GM21423 (cell line): ENCODE results near the gene PARVG.

Source experiments
- ATAC-seq: cut with Tn5 transposase; IDR thresholded peaks from one replicate; pipeline ENCODE4 v1.9.1; 2021; ENCODE audit warnings: mild to moderate bottlenecking, moderate library complexity; ENCODE audit not compliant: unreplicated experiment

The PARVG gene

GRCh38 chr22:44210722-44211121 lies 30.0 kb downstream of the PARVG start:
- no peak for ATAC-seq

- ATAC-seq: no peak
Observed at GRCh38 chr22:44211256-44211945, 30.7 kb downstream of the PARVG start.

- no peak for ATAC-seq
Observed at GRCh38 chr22:44211946-44212930, 31.5 kb downstream of the PARVG start.

GRCh38 chr22:44212936-44213335 lies 32.2 kb downstream of the PARVG start:
- no peak for ATAC-seq

GRCh38 chr22:44213489-44214043 lies 32.8 kb downstream of the PARVG start:
- ATAC-seq: no peak

- no peak for ATAC-seq
Observed at GRCh38 chr22:44214187-44214586, 33.5 kb downstream of the PARVG start.

- ATAC-seq: no peak
Observed at GRCh38 chr22:44214764-44215163, 34.0 kb downstream of the PARVG start.

- no peak for ATAC-seq
Observed at GRCh38 chr22:44215287-44215686, 34.6 kb downstream of the PARVG start.

GRCh38 chr22:44217346-44217745 lies 36.6 kb downstream of the PARVG start:
- ATAC-seq: no peak

GRCh38 chr22:44218071-44218470 lies 37.3 kb downstream of the PARVG start:
- ATAC-seq: no peak

- ATAC-seq: no peak
Observed at GRCh38 chr22:44219101-44219870, 38.6 kb downstream of the PARVG start.

GRCh38 chr22:44220727-44221680 lies 40.3 kb downstream of the PARVG start:
- ATAC-seq: no peak

GRCh38 chr22:44221710-44222475 lies 41.2 kb downstream of the PARVG start:
- no peak for ATAC-seq

GRCh38 chr22:44224166-44224565 lies 43.4 kb downstream of the PARVG start:
- no peak for ATAC-seq

GRCh38 chr22:44225091-44225689 lies 44.5 kb downstream of the PARVG start:
- no peak for ATAC-seq

- ATAC-seq: no peak
Observed at GRCh38 chr22:44225812-44226211, 45.1 kb downstream of the PARVG start.

- no peak for ATAC-seq
Observed at GRCh38 chr22:44229331-44229730, 48.6 kb downstream of the PARVG start.

- no peak for ATAC-seq
Observed at GRCh38 chr22:44229809-44230208, 49.1 kb downstream of the PARVG start.

- no peak for ATAC-seq
Observed at GRCh38 chr22:44231233-44231632, 50.5 kb downstream of the PARVG start.
